Measurements from ENCODE around the gene MLLT3. TPM values are rescaled to one million over a fixed set of nuclear protein-coding genes. Genes with fewer than 3 reads are reported as not detected.
"Not testable (repeated sequence)": the region's sequence is repeated elsewhere in the genome, so short reads cannot be mapped to it uniquely, and the experiment has no call there.

The MLLT3 gene
- 26.5 and 27.8 TPM in 2 replicates for total RNA-seq

DNA sequence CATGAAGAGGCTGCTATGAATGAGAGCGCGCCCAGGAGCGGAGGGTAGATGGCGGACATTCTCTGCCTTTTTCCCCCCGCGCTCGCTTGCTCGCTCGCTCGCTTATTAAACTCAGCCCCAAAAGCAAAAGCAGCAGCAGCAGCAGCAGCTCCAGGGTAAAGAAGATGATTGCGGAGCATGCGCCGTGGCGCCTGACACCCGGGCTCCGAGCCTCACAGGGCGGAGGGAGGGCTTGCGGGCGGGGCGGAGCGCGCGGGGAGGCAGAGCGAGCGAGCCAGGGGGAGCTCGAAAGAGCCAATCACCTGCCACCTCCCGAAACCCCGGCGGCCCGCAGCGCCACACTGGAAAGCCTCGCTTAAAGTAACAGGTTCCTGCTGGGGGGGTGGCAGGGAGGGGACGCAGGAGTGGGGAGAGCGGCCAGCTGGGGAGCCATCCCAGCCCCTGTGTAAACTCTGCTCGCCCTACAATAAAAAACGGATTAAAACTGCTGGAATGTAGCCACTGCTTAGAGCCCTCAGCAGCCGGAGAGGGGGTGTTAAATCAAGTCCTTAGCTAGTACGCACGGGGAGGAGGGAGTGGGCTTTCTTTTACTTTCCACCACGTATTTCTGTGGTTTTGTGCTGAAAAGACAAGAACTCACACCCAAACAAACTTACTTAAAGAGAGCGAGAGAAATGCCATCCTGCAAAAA is at the start of gene MLLT3:
MLLT3 (minus strand) TSS at position 170 of the 691 bp plus-strand sequence.
- Mint-ChIP-seq H3K36me3 (ENCODE audit: low read depth) (peaks cover 18% of the 10 kb centered on the region), H3K27ac (peak within 1 kb of the TSS; percentile 98), H3K27me3 (no peaks in the 10 kb centered on the region), H3K9me3 (no peaks in the 10 kb centered on the region), H3K4me1 (peaks cover 44% of the 10 kb centered on the region), H3K4me3 (peak within 1 kb of the TSS; percentile 92)
- DNase-seq = peak; percentile 99
- intact Hi-C loops (cut with micrococcal nuclease) = loop anchor here (1.0 to 5.0 kb wide), 19 partner anchors 21 to 646 kb away; partner anchors contain the start of gene HACD4

DNA sequence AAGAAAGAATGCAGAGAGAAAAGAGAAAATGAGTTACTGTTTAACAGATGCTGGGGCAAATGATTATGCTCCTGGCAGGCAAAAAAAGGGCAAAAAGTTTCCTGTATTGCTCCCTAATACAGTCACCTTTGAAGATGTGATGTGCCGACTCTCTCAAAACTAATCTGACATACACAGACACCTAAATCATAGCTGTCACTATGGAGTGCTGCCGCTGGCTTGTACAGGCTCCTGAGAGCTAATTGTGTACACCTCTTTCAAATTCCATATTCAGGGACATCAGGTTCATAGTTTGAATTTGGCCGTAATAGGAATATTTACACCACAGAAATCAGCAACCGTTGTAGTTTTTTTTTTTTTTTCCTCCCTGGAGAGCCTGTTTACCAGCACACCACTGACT is 49.3 kb upstream of the MLLT3 start:
- DNase-seq = no peak
- no peaks in the 10 kb centered on the region for H3K4me1 Mint-ChIP-seq
- no peak overlapping the region for H3K27ac Mint-ChIP-seq
- peaks cover 4% of the 10 kb centered on the region for H3K36me3 Mint-ChIP-seq (ENCODE audit: low read depth)
- H3K9me3 Mint-ChIP-seq = no peaks in the 10 kb centered on the region
- H3K4me3 Mint-ChIP-seq = no peak overlapping the region
- intact Hi-C loops (cut with micrococcal nuclease) = no loop called here
- H3K27me3 Mint-ChIP-seq = no peaks in the 10 kb centered on the region

DNA sequence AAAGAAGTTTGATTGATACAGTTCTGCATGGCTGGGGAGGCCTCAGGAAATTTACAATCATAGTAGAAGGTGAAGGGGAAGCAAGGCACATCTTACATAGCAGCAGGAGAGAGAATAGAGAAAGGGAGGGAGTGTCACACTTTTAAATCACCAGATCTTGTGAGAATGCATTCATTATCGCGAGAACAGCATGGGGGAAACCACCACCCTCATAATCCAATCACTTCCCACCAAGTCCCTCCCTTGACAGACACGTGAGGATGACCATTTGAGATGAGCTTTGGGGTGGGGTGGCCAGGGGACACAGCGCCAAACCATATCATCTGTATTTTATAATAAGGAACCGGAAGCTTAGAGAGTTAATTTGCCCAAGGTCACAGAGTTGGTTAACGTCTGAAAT is 48.1 kb upstream of the MLLT3 start:
- Mint-ChIP-seq H3K27me3 (no peaks in the 10 kb centered on the region), H3K9me3 (no peaks in the 10 kb centered on the region), H3K4me3 (no peak overlapping the region), H3K36me3 (ENCODE audit: low read depth) (peaks cover 2% of the 10 kb centered on the region), H3K27ac (no peak overlapping the region), H3K4me1 (no peaks in the 10 kb centered on the region)
- DNase-seq = no peak
- intact Hi-C loops (cut with micrococcal nuclease) = no loop called here

DNA sequence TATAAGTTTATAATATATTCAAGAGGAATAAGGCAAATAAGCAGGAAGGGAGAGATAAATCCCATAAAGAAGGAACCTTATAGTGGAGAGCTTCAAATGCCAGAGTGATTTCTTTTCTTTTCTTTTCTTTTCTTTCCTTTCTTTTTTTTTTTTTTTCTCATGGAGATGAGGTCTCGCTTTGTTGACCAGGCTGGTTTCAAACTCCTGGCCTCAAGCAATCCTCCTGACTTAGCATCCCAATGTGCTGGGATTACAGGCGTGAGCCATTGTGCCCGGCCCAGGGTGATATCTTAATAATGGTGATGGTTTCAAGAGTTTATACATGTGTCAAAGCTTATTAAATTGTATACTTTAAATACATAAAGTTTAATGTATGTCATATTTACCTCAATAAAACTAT is 42.2 kb upstream of the MLLT3 start:
- H3K27ac Mint-ChIP-seq = no peak overlapping the region
- peaks cover 8% of the 10 kb centered on the region for H3K27me3 Mint-ChIP-seq
- no peak for DNase-seq
- peaks cover 2% of the 10 kb centered on the region for H3K4me1 Mint-ChIP-seq
- H3K9me3 Mint-ChIP-seq = no peaks in the 10 kb centered on the region
- intact Hi-C loops (cut with micrococcal nuclease) = no loop called here
- no peak overlapping the region for H3K4me3 Mint-ChIP-seq
- no peaks in the 10 kb centered on the region for H3K36me3 Mint-ChIP-seq (ENCODE audit: low read depth)

DNA sequence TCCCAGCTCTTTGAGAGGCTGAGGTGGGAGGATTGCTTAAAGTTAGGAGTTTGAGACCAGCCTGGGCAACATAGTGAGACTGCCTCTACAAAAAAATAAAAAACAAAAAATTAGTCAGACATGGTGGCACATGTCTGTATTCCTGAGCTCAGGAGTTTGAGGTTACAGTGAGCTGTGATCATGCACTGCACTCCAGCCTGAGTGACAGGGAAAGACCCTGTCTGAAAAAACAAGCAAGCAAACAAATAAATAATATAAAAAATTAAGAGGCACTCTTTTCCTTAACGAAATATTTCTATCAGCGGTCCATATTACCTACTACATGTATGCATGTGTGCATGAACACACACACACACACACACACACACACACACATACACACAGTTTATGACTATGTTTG is 40.8 kb upstream of the MLLT3 start:
- intact Hi-C loops (cut with micrococcal nuclease) = no loop called here
- peaks cover 8% of the 10 kb centered on the region for H3K27me3 Mint-ChIP-seq
- no peaks in the 10 kb centered on the region for H3K36me3 Mint-ChIP-seq (ENCODE audit: low read depth)

DNA sequence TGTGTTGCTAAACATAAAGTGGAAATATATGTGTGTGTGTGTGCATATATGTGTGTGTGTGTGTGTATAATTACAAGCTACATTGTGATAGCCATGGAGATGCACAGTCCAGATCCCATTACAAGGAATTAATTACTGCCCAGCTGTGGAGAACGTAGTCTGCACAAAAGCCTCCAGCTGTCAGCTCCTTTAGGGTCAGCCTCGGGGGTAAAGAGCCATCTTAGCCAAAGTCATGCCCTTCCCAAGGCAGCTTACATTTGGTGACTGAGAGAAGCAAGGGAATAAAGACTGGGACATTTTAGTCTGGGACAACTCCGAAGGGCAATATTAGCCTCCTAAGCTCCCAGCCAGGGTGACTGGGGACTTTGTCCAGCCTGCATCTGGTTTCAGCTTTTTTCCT is 39.9 kb upstream of the MLLT3 start:
- Mint-ChIP-seq H3K4me1 (peaks cover 2% of the 10 kb centered on the region), H3K9me3 (no peaks in the 10 kb centered on the region), H3K27ac (no peak overlapping the region), H3K27me3 (peaks cover 8% of the 10 kb centered on the region), H3K36me3 (ENCODE audit: low read depth) (no peaks in the 10 kb centered on the region), H3K4me3 (no peak overlapping the region)
- DNase-seq = no peak
- intact Hi-C loops (cut with micrococcal nuclease) = no loop called here

More for the DNA sequence above, 40.8 kb upstream of the MLLT3 start:
- H3K4me1 Mint-ChIP-seq = peaks cover 2% of the 10 kb centered on the region
- no peak for DNase-seq
- H3K4me3 Mint-ChIP-seq = no peak overlapping the region
- no peak overlapping the region for H3K27ac Mint-ChIP-seq
- H3K9me3 Mint-ChIP-seq = no peaks in the 10 kb centered on the region

DNA sequence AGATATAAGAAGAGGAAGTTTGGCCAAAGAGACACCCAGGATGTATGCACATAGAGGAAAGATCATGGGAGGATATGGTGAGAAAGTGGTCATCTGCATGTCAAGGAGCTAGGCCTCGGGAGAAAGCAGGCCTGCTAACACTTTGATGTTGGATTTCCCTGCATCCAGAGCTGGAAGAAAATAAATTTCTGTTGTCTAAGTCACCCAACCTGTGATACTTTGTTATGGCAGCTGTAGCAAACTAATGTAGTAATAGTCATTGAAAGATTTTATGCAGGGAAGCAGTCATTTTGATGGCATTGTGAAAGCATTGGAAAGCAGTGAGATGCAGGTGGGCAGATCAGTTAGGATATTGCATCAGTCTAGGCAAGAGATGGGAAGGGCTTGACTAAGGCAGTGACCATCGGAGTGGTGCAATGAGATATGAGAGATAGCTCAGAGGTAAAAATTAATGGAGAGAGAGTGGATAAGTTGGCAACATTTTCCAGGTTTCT is 37.2 kb upstream of the MLLT3 start:
- Mint-ChIP-seq H3K4me3 (no peak overlapping the region), H3K27me3 (peaks cover 5% of the 10 kb centered on the region), H3K9me3 (no peaks in the 10 kb centered on the region), H3K4me1 (peaks cover 2% of the 10 kb centered on the region), H3K27ac (no peak overlapping the region), H3K36me3 (ENCODE audit: low read depth) (no peaks in the 10 kb centered on the region)
- intact Hi-C loops (cut with micrococcal nuclease) = no loop called here
- DNase-seq = no peak

DNA sequence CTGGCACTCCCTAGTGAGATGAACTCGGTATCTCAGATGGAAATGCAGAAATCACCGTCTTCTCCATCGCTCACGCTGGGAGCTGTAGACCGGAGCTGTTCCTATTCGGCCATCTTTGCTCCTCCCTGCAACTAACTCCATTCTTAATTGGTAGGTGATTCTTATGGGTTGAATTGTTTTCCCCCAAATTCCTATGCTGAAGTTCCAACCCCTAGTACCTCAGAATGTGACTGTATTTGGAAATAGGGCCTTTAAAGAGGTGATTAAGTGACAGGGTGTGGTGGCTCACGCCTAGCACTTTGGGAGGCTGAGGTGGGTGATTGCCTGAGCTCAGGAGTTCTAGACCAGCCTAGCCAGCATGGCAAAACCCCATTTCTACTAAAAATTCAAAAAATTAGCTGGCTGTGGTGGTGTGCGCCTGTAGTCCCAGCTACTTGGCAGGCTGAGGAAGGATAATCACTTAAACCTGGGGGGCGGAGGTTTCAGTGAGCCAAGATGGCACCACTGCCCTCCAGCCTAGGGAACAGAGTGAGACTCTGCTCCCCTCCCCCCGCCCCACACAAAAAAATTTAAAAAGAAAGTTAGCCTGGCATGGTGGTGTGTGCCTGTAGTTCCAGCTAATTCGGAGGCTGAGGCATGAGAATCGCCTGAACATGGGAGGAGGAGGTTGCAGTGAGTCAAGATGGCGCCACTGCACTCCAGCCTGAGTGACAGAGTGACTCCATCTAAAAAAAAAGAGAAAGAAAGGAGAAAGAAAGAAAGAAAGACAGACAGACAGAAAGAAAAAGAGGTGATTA is 36.6 kb upstream of the MLLT3 start:
- Mint-ChIP-seq H3K36me3 (ENCODE audit: low read depth) (no peaks in the 10 kb centered on the region), H3K9me3 (no peaks in the 10 kb centered on the region), H3K4me3 (no peak overlapping the region), H3K27ac (peak overlapping the region; percentile 88), H3K27me3 (peaks cover 5% of the 10 kb centered on the region), H3K4me1 (peaks cover 2% of the 10 kb centered on the region)
- intact Hi-C loops (cut with micrococcal nuclease) = loop anchor here (1.0 kb wide), 1 partner anchor 26 kb away; no protein-coding TSS in a partner anchor
- DNase-seq = no peak

DNA sequence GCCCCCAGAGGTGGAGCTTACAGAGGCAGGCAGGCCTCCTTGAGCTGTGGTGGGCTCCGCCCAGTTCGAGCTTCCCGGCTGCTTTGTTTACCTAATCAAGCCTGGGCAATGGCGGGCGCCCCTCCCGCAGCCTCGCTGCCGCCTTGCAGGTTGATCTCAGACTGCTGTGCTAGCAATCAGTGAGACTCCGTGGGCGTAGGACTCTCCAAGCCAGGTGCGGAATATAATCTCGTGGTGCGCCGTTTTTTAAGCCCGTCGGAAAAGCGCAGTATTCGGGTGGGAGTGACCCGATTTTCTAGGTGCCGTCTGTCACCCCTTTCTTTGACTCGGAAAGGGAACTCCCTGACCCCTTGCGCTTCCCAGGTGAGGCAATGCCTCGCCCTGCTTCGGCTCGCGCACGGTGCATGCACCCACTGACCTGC is 36.0 kb upstream of the MLLT3 start:
- peak overlapping the region; percentile 88 for H3K27ac Mint-ChIP-seq
- not testable (repeated sequence) for H3K4me3 Mint-ChIP-seq; H3K36me3 Mint-ChIP-seq (ENCODE audit: low read depth); H3K9me3 Mint-ChIP-seq; H3K4me1 Mint-ChIP-seq; H3K27me3 Mint-ChIP-seq
- intact Hi-C loops (cut with micrococcal nuclease) = loop anchor here (1.0 kb wide), 1 partner anchor 27 kb away; no protein-coding TSS in a partner anchor
- DNase-seq = peak; percentile 83

DNA sequence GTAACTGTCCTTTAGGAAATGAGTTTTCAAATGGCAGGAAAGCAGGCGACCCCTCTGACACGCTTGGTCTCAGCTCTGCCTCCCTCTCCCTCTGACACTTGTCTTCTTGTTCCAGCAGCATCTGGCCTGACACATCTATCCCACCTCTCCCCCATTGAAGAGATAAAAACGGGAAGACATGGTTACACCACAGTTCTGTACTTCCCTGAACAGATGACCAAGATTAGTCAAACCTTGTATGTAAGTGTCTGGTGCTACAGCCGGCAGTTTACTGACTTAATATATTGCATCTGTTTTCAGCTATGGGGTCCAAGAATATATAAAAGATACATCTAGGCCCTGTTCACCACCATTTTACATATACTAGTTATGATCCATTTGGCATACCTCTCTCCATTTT is 29.6 kb upstream of the MLLT3 start:
- H3K9me3 Mint-ChIP-seq = no peaks in the 10 kb centered on the region

DNA sequence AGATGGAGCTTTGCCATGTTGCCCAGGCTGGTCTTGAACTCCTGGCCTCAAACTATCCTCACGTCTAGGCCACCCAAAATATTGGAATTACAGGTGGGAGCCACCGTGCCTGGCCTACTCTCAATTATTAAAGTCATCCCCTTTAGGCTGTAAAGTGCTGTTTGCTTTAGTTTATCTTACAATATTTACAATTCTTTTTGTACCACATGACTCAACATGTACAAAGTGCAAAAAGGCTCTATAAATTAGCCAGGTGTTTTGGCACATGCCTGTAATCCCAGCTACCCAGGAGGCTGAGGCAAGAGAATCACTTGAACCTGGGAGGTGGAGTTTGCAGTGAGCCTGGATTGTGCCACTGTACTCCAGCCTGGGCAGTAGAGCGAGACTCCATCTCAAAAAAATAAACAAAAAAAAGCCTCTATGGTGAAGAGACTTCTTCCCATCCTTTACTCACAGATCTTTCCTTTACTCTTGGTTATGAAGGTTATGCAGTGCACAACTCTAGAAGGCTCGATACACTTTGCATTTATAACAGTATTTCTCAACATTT is 28.5 kb upstream of the MLLT3 start:
- H3K9me3 Mint-ChIP-seq = no peaks in the 10 kb centered on the region
- DNase-seq = no peak
- H3K4me3 Mint-ChIP-seq = no peak overlapping the region
- H3K27ac Mint-ChIP-seq = no peak overlapping the region
- H3K27me3 Mint-ChIP-seq = peaks cover 21% of the 10 kb centered on the region
- intact Hi-C loops (cut with micrococcal nuclease) = no loop called here
- no peaks in the 10 kb centered on the region for H3K36me3 Mint-ChIP-seq (ENCODE audit: low read depth)
- no peaks in the 10 kb centered on the region for H3K4me1 Mint-ChIP-seq

More for the DNA sequence above, 29.6 kb upstream of the MLLT3 start:
- Mint-ChIP-seq H3K4me1 (no peaks in the 10 kb centered on the region), H3K4me3 (no peak overlapping the region), H3K27me3 (peaks cover 17% of the 10 kb centered on the region), H3K36me3 (ENCODE audit: low read depth) (no peaks in the 10 kb centered on the region), H3K27ac (no peak overlapping the region)
- intact Hi-C loops (cut with micrococcal nuclease) = no loop called here
- DNase-seq = no peak

DNA sequence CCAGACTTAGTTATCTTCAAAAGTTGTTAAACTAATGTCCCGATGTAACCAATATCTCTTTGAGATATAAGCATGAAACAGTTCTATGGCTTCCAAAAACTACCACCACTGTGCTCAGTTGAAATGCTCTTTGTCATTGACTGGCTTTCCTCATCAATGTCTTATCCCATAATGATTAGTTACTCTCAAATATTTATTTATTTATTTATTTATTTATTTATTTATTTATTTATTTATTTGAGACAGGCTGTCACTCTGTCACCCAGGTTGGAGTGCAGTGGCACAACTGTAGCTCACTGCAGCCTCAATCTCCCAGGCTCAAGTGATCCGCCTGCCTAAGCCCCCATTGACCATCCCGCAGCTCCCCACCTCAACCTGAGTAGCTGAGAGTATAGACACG is 28.0 kb upstream of the MLLT3 start:
- H3K36me3 Mint-ChIP-seq (ENCODE audit: low read depth) = no peaks in the 10 kb centered on the region
- no peak for DNase-seq
- H3K9me3 Mint-ChIP-seq = no peaks in the 10 kb centered on the region
- peaks cover 23% of the 10 kb centered on the region for H3K27me3 Mint-ChIP-seq
- H3K27ac Mint-ChIP-seq = no peak overlapping the region
- intact Hi-C loops (cut with micrococcal nuclease) = no loop called here
- H3K4me3 Mint-ChIP-seq = no peak overlapping the region
- H3K4me1 Mint-ChIP-seq = no peaks in the 10 kb centered on the region

DNA sequence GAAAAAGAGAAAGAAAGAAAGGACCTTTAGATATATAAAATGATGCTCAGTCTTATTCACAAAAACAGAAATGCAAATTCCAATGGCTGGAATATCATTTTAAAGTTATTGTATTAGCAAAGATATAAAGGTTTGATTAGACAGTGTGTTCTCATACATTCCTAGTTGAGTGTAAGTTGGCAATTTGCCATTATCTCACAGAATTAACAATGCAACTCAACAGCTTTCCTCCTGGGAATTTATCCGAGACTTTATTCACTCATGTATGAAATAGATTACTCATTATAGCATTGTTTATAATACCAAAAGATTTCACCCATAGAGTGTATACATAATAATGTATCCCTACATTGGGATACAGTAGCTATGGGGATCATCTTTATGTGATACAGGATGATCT is 27.1 kb upstream of the MLLT3 start:
- DNase-seq = no peak
- no peak overlapping the region for H3K27ac Mint-ChIP-seq
- H3K36me3 Mint-ChIP-seq (ENCODE audit: low read depth) = no peaks in the 10 kb centered on the region
- H3K4me1 Mint-ChIP-seq = no peaks in the 10 kb centered on the region
- H3K9me3 Mint-ChIP-seq = no peaks in the 10 kb centered on the region
- H3K4me3 Mint-ChIP-seq = no peak overlapping the region
- peaks cover 23% of the 10 kb centered on the region for H3K27me3 Mint-ChIP-seq
- intact Hi-C loops (cut with micrococcal nuclease) = no loop called here

DNA sequence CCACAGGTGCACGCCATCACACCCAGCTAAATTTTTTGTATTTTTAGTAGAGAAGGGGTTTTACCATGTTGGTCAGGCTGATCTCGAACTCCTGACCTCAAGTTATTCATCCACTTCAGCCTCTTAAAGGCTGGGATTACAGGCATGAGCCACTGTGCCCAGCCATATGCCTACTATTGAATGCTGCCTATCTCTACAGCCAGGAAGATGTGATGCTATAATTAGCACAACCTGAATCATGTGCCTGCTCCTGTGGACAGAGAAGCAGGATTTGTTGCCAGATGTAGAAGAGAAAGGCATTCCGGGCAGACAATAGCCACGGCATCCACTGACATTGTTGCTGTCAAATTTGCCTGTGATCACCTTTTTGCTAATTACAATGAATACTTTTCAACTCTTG is 24.4 kb upstream of the MLLT3 start:
- H3K4me3 Mint-ChIP-seq = no peak overlapping the region

More for the DNA sequence above, 24.4 kb upstream of the MLLT3 start:
- no peak for DNase-seq
- intact Hi-C loops (cut with micrococcal nuclease) = no loop called here
- Mint-ChIP-seq H3K27me3 (peaks cover 23% of the 10 kb centered on the region), H3K36me3 (ENCODE audit: low read depth) (no peaks in the 10 kb centered on the region), H3K27ac (no peak overlapping the region), H3K9me3 (no peaks in the 10 kb centered on the region), H3K4me1 (peaks cover 3% of the 10 kb centered on the region)

Measured in activated CD4-positive, alpha-beta T cell treated with anti-CD3 and anti-CD28 coated beads, Interleukin-2, amount 10 ng/mL, durations not matched to agents 24 days and 14 days (primary cell).